Neural crest cell (in vitro differentiated cells): Measurements from ENCODE around the gene KATNIP. TPM values are rescaled to one million over a fixed set of nuclear protein-coding genes. Genes with fewer than 3 reads are reported as not detected.

Source experiments
- DNase-seq: peaks from one replicate; pipeline ENCODE4 v3.0.0; 2021; ENCODE audit warnings: low read depth, mixed read lengths, low spot score
- H3K27ac Mint-ChIP-seq: one replicate; pipeline ENCODE4 v1.8.0; 2021; ENCODE audit warnings: mild to moderate bottlenecking, mixed read lengths; ENCODE audit not compliant: unreplicated experiment
- H3K27me3 Mint-ChIP-seq: 2 replicates; pipeline ENCODE4 v1.8.0; 2021; ENCODE audit warnings: low read depth, mild to moderate bottlenecking, mixed read lengths
- H3K36me3 Mint-ChIP-seq: 2 replicates; pipeline ENCODE4 v1.8.0; 2021; ENCODE audit warnings: low read depth, mild to moderate bottlenecking, mixed read lengths
- H3K4me1 Mint-ChIP-seq: 2 replicates; pipeline ENCODE4 v1.8.0; 2021; ENCODE audit warnings: mixed read lengths
- H3K4me3 Mint-ChIP-seq: one replicate; pipeline ENCODE4 v1.8.0; 2021; ENCODE audit warnings: mild to moderate bottlenecking, mixed read lengths
- H3K9me3 Mint-ChIP-seq: 2 replicates; pipeline ENCODE4 v1.8.0; 2021; ENCODE audit warnings: mixed read lengths
- total RNA-seq: library from RNA; stranded (reverse); gene quantifications from 2 replicates; pipeline ENCODE4 v1.2.1, GENCODE V29; 2021
- TF ChIP-seq, protein P1 (sequence below): fragments of 200-600 bp; sonication (generic); conservative IDR thresholded peaks from 2 replicates; pipeline ENCODE4 v1.5.0; 2021; ENCODE audit warnings: antibody characterized with exemption, mild to moderate bottlenecking

KATNIP gene
- total RNA-seq, 1 donor from 2014 or later: 27.6 TPM

DNA sequence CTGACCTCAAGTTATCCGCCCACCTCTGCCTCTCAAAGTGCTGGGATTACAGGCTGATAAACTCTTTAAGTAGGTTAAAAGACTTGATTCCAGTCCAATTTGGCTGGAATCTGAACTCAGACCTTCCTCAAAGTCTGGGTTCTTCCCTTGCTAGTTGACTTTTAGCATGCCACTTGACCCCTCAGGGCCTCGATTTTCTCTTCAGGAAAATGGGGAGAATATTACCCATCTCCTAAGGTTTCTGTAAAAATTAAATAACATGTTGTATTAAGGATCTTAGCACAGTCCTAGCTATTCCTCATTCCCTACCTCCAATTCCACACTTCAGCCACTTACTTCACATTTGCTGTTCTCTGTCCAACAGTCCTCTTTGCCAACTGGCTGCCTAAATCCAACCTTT lies 2.1 kb upstream of the KATNIP start:
- H3K36me3 Mint-ChIP-seq: peaks cover 11% of the 10 kb centered on the region
- no peak overlapping the region for H3K4me3 Mint-ChIP-seq
- DNase-seq: no peak
- TF ChIP-seq, protein P1, sequence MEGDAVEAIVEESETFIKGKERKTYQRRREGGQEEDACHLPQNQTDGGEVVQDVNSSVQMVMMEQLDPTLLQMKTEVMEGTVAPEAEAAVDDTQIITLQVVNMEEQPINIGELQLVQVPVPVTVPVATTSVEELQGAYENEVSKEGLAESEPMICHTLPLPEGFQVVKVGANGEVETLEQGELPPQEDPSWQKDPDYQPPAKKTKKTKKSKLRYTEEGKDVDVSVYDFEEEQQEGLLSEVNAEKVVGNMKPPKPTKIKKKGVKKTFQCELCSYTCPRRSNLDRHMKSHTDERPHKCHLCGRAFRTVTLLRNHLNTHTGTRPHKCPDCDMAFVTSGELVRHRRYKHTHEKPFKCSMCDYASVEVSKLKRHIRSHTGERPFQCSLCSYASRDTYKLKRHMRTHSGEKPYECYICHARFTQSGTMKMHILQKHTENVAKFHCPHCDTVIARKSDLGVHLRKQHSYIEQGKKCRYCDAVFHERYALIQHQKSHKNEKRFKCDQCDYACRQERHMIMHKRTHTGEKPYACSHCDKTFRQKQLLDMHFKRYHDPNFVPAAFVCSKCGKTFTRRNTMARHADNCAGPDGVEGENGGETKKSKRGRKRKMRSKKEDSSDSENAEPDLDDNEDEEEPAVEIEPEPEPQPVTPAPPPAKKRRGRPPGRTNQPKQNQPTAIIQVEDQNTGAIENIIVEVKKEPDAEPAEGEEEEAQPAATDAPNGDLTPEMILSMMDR: no peak
- no peaks in the 10 kb centered on the region for H3K9me3 Mint-ChIP-seq
- no peaks in the 10 kb centered on the region for H3K27me3 Mint-ChIP-seq
- no peak overlapping the region for H3K27ac Mint-ChIP-seq
- peaks cover 33% of the 10 kb centered on the region for H3K4me1 Mint-ChIP-seq

DNA sequence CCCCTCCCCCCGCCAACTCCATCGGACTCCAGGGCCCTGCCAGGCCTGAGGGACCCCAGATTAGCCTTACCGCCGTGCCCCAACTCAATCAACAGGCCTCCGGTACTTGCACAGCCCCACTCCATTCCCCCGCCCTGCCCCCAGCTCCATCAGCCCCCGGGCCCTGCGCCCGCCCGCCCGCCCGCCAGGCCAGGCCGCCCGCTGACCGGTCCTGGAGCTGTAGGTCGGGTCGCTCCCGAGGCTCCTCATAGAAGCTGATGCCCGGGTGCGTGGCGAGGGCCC lies 539 bp upstream of the KATNIP start:
- TF ChIP-seq, protein P1: no peak
- peak overlapping the region; percentile 92 for H3K27ac Mint-ChIP-seq
- H3K4me3 Mint-ChIP-seq: peak overlapping the region; percentile 98
- no peak for DNase-seq
- peaks cover 5% of the 10 kb centered on the region for H3K36me3 Mint-ChIP-seq
- no peaks in the 10 kb centered on the region for H3K27me3 Mint-ChIP-seq
- no peaks in the 10 kb centered on the region for H3K9me3 Mint-ChIP-seq
- peaks cover 33% of the 10 kb centered on the region for H3K4me1 Mint-ChIP-seq

DNA sequence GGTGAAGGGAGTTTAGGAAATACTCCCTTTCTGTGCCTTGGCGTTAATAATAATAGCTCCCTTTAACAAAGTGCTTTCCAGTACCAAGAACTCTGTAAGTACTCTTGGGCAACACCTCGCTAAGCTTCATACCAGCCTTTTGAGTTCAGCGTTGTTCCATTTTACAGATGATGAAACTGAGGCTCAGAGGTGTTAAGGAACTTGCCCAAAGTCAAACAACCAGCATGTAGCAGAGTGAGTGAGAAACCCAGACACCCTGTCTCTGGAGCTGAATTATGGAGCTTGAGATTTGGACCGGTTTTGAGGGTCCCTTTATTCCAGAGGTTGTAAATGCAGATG lies 607 bp downstream of the KATNIP start:
- H3K4me1 Mint-ChIP-seq: peaks cover 33% of the 10 kb centered on the region
- peak overlapping the region; percentile 98 for H3K27ac Mint-ChIP-seq
- H3K9me3 Mint-ChIP-seq: no peaks in the 10 kb centered on the region
- DNase-seq: no peak
- H3K27me3 Mint-ChIP-seq: no peaks in the 10 kb centered on the region
- H3K4me3 Mint-ChIP-seq: peak overlapping the region; percentile 98
- H3K36me3 Mint-ChIP-seq: no peaks in the 10 kb centered on the region
- TF ChIP-seq, protein P1: no peak

DNA sequence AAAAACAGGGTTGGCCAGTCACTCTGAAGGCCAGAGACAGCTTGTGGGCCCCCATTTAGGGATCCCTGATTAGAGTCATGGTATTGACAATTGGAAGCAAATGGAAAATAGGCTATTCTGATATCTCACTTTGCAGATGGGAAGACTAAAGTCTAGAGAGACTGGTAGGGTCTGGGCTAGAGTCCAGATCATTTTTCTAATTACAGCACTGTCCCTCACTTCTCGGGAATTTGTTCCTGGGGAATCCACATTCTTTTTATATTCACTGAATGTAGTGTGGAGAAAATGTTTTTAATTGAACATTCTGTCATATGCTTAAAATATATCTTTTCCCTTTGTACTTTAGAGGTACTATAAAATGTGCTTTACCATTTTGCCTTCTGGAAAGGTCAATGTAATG lies 1.1 kb downstream of the KATNIP start:
- Mint-ChIP-seq H3K4me3 (peak overlapping the region; percentile 98), H3K36me3 (no peaks in the 10 kb centered on the region), H3K27me3 (no peaks in the 10 kb centered on the region), H3K27ac (no peak overlapping the region), H3K9me3 (no peaks in the 10 kb centered on the region), H3K4me1 (peaks cover 33% of the 10 kb centered on the region)
- DNase-seq: no peak
- TF ChIP-seq, protein P1: no peak

DNA sequence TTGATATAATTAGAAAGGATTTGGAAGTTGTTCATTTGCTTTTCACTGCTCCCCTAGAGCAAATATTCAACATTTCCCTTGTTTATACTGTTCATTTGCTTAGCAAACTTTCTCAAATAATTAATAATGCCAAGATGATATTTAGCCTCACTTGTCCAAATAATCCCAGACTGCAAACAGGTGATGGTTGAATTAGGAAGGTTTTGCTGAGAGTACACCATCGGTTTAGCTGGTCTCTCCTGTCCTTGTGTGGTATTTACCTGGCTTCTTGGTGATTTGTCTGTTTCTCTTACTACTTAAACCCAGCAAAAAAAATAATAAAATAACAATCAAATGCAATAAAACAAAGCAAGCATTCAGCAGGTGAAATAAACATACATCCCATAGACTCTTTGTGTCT lies 6.5 kb downstream of the KATNIP start:
- no peaks in the 10 kb centered on the region for H3K36me3 Mint-ChIP-seq
- H3K9me3 Mint-ChIP-seq: no peaks in the 10 kb centered on the region
- H3K4me1 Mint-ChIP-seq: no peaks in the 10 kb centered on the region
- H3K4me3 Mint-ChIP-seq: no peak overlapping the region
- TF ChIP-seq, protein P1: no peak
- no peak for DNase-seq
- no peak overlapping the region for H3K27ac Mint-ChIP-seq
- no peaks in the 10 kb centered on the region for H3K27me3 Mint-ChIP-seq

DNA sequence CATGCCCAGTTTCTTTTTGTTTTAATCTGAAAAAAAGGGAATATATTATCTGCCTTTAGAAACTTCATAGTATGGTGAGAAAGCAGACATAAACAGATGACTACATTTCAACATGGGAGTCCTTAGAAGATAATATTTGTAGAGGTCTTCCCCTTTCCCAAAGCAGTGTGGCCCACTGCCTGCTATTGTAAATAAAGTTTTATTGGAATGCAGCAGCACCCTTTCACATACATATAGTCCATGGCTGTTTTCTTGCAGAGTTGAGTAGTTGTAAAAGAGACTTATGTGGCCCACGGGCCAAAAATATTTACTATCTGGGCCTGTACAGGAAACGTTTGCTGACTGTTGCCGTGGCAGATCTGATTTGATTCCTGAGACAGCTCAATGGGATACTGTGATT lies 8.5 kb downstream of the KATNIP start:
- Mint-ChIP-seq H3K36me3 (no peaks in the 10 kb centered on the region), H3K27ac (no peak overlapping the region), H3K4me1 (no peaks in the 10 kb centered on the region), H3K9me3 (no peaks in the 10 kb centered on the region), H3K4me3 (no peak overlapping the region), H3K27me3 (no peaks in the 10 kb centered on the region)
- TF ChIP-seq, protein P1: no peak
- no peak for DNase-seq
